LoVo (cell line): ENCODE results near the gene ELF2.
"Not testable (repeated sequence)": the region's sequence is repeated elsewhere in the genome, so short reads cannot be mapped to it uniquely, and the experiment has no call there.

ENCODE experiments used
- DNase-seq: peaks from one replicate; pipeline ENCODE4 v3.0.0-alpha.2; 2016; ENCODE audit warnings: low spot score

Gene ELF2

DNA sequence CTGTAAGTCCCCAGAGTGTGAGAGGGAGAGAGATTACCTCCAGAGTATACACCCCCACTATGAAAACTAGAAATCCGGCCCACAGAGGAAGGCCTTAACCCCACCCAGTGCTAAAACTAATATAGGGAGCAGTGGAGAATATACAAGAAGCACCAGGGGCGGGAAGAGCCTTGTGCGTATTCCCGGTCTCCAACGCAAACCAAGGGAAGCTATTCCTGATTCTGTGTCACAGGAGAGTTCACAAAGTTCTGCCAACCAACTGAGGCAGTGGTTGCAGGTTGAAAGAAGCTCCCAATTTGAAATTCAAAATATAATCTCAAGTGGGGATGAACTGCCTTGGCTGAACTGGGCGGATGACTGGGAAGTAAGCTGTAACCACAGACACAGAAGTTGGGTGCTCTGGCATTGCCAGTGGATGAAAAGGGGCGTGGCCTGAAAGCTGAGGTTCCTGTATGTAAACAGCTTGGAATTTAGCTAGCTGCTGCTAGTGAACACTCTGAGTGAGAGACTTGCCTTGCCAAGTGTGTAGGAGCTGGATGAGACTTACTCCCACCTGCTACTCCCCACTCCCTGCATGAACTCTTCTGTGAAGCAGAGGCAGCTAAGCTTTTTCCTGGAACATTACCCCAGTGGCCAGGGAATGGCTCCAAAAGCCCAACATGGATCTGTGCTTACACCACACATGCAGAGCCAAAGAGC, 32.7 kb downstream of the ELF2 start:
- no peak for DNase-seq

GRCh38 chr4:139142980-139143379, 34.0 kb downstream of the ELF2 start:
- DNase-seq: no peak

GRCh38 chr4:139142087-139142486, 34.9 kb downstream of the ELF2 start:
- no peak for DNase-seq

- no peak for DNase-seq
These were observed 39.3 kb downstream of the ELF2 start for GRCh38 chr4:139137763-139138162.

GRCh38 chr4:139134403-139134802, 42.6 kb downstream of the ELF2 start:
- DNase-seq: no peak

GRCh38 chr4:139131209-139131870, 45.7 kb downstream of the ELF2 start:
- no peak for DNase-seq

DNA sequence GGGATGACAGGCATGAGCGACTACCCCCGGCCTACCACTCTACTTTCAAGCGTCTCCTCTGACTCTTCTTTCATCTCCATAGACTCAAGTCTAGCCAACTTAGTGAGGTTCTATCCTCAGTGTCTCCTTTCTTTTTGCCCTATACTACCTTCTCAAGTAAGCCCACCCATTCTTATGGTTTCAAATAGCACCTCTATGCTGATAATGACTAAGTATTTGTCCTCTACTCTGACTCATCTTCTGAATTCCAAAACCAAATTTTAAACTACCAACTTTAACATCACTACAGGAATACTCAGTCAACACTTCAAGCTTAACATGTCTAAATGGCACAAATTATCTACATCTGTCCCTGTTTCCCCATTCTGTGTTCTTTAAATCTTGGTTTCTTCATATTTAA, 47.8 kb downstream of the ELF2 start:
- DNase-seq: no peak

- DNase-seq: no peak
These were observed 50.1 kb downstream of the ELF2 start for GRCh38 chr4:139126898-139127297.

GRCh38 chr4:139123910-139124309, 53.1 kb downstream of the ELF2 start:
- DNase-seq: no peak

DNA sequence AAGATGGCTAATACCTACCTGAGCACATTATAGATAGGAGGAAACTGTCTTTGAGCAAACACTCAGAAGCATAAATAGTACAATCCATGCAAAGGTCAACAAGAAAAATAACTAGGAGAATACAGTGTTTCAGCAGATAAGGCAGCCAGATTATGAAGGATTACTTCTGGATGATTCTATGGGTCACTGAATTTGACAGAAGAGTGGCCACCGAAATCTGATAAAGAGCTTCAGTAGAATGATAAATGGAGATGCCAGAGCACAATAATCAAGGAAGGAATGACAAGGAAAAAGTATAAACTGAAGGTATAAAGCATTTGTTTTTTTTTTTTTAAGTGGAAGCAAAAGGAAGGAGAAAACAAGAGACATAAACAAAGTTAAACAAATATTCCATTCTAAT, 58.7 kb downstream of the ELF2 start:
- DNase-seq: no peak

GRCh38 chr4:139115226-139115625, 61.8 kb downstream of the ELF2 start:
- no peak for DNase-seq

DNA sequence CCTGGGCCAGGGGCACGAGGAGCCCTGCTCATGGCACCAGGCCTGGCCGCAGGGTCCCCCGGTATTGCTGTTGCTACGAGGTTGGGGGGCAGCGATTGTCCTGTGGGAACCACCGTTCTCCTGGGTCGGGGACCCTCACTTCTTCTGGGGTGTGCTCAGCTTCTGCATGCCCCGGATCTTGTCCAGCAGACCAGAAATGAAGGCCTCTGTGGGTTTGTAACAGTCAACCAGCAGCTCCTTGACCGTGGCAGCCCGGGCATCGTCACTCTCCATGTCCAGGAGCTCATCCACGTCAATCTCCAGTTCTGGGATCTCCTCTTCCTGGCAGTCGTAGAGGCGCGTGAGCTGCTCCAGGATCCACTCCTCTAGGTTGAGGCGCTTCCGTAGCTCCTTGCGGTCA, 62.2 kb downstream of the ELF2 start:
- DNase-seq: not testable (repeated sequence)

DNA sequence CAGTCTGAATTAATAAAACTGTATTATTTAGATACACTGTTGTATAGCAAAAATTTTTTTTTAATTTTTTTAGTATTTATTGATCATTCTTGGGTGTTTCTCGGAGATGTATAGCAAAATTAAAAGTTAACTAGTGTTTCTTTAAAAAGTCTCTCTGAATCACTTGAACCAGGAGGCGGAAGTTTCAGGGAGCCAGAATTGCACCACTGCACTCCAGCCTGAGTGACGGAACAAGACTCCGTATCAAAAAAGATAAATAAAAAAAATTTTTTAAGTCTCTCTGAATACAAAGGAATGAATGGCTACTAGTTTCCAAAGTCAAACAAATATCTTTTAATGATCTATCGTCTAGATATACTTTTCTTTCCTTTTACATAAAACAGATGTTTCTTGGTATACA, 64.4 kb downstream of the ELF2 start:
- no peak for DNase-seq

- DNase-seq: no peak
These were observed 68.4 kb downstream of the ELF2 start for GRCh38 chr4:139108567-139109128.

DNA sequence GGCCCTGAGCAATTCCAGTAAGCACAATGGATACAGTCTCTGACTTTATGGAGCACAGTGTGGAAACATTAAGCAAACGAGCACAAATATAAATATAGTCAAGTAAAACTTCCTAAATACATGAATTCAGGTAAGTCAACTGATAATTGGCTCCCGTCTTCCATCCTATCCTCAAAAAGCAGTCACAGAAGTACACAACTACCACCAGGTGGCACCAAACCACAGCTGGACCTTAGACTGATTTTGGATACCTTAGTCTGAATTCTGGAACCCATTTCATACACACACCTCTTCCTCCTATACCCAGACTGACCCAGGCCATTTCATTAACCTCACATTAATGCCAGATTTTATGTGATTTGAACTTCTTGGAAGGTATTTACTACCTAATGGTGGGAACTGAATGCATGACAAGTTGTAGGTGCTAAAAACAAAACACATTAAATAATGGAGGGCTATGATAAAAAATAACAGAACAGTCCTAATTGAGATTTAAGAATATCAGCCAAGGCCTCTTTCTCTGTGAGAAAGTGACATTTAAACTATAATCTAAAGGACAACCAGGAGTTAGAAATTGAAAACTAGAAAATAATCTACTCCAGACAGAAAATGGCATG, 77.5 kb downstream of the ELF2 start:
- DNase-seq: peak; percentile 75

DNA sequence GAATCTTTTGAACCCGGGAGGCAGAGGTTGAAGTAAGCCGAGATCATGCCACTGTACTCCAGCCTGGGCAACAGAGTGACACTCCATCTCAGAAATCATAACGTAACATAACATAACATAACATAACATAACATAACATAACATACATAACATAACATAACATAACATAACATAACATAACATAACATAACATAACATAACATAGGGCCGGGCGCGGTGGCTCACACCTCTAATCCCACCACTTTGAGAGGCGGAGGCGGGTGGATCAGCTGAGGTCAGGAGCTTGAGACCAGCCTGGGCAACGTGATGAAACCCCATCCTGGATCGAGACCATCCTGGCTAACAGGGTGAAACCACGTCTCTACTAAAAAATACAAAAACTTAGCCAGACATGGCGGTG, 84.7 kb downstream of the ELF2 start:
- DNase-seq: no peak

DNA sequence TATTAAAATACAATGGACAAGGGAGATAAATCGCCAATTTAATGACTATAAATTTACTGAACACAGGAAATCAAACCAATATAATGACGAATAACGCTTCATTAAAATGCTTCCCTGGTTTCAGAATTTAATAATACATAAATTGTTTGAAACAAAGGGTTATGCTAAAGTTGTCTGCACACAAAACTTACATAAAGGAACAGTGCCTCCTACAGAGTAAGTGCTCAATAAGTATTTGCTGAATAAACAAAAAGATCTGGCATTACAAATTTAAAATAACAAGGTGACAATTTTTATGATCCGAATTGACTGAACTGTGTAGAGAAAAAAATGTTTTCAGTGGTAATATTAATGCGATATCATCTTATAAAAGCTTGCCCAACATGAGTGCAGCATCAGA, 91.9 kb downstream of the ELF2 start:
- DNase-seq: peak; percentile 26

DNA sequence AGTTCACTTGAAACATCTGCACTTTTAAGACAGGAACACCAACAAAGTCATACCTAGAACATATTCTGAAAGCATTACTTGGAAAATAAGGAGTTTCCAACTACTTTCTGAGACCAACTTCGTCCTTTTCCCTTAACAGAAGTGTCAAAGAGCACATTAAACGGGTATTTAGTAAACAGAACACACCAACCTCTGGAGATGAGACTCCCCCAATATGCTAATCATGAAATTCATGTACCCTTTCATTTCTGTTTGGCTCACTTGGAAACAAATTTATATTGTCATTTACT, 92.3 kb downstream of the ELF2 start:
- no peak for DNase-seq

GRCh38 chr4:139083956-139084803, 92.8 kb downstream of the ELF2 start:
- peak; percentile 86 for DNase-seq

DNA sequence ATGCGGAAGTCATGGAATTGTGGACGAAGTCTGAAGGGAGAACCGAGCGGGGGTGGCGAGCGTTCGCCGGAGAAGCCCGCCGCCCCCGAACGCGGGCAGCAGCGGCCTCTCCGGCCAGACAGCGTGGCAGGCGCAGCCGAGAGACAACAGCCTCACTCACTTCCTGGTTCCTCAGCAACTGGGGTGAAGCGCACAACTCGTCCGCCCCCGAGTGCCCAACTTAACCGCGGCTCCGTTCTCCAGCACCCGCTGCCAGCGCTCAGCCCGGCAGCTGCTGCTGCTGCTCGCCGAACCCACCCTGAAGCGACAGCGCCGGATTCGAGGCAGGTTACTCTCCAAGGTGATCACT, 93.4 kb downstream of the ELF2 start:
- peak; percentile 52 for DNase-seq

GRCh38 chr4:139082750-139083606, 94.0 kb downstream of the ELF2 start:
- peak; percentile 95 for DNase-seq

GRCh38 chr4:139078926-139079325, 98.1 kb downstream of the ELF2 start:
- DNase-seq: no peak
